ENCODE results near the gene COQ8B.
A peak's percentile ranks its signal among the peaks of the same experiment; 100 is the strongest.

COQ8B gene

DNA sequence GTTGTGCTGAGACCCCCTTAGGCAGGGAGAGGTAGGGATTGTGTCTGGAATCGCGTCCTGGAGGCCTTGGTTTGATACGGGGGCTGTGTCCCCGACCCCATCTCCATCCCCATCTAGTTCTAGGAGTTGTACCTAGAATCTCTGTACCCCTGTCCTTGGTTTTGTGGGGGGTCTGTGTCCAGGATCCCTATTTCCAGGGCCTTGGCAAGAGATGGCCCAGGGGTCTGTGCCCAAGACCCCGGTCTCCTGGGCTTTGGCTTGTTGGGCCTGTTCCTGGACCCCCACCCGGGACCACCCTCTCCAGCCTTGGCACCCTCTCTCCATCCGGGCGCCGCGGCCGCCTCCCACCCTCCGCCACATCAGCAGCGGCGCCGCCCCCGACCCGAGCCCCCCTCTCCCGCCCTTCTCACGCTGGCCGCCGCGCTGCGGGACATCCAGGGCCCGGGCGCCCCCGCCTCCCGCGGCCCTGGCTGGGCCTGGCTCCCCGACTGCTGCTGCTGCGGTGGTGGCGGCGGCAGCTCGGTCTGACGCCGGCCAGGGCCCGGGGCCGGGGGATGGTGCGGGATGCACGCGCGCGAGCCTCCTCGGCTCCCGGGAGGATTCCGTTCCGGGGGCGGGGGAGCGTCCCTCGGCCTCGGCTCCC, 26.5 kb downstream of the COQ8B start, which contains the start of gene NUMBL:
Gene NUMBL (minus strand): TSS at position 602 of the 643 bp plus-strand sequence. CDS start 168 bp downstream, at position 434.
- no peak for DNase-seq

DNA sequence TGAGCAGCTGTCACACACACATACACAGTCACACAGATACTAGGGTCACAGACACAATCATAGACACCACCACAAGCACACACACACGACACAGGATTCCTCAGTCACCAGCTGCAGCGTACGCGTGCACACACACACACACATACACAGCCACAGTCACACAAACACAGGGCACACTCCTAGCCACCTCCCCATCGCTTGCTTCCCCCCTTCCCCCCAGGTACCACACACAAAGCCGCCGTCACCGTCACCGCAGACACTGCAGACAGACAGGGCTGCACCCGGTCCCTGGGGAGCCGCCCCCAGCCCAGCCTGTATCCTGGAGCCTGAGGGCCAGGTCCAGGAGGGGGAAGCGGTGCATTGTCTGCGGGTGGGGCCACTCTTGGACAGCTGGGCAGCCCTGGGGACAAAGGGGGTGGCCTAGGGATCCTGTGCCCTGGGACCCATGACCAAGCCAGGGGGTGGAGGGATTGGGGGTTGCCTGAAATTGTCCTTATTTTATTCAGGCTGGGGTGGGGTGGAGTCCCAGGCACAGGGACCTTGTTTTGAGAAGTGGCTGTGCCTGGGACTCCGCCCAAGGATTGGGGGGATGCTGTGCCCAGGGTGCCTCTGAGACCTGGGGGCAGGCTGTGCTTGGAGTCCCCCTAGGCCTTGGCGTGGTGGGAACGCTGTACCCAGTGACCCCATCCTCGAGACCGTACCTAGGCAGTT, 27.2 kb downstream of the COQ8B start:
- peak; percentile 80 for DNase-seq

DNA sequence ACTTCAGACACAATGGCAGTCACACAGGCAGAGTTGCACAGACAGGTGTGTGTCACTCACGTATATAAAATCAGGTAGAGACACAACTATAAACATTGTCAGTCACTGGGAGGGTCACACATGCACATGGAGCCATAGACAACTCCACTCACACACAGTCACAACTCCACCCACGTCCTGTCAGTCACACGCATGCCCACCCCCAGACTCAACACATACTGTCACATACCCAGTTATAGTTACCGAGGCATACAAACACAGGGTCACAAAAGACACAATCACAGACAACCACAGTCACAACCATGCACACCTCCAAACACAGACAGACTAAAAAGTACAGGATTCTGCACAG, 27.7 kb downstream of the COQ8B start:
- DNase-seq: no peak

DNA sequence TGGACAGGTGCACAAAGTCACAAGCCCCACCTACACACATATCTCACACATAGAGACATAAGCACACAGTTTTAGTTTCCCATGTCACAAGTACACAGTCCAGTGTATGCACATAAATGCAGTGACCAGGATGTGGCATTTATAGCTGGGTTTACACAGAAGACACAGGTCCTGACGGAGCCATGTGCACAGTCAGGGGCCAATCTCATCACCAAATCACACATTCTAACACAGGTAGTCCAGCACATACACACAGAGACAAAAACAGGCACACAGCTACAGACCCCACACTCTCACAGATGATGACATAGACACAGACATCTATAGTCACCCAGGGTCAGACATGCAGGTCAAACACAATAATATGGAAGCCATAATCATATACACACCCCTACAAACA, 28.4 kb downstream of the COQ8B start:
- DNase-seq: no peak

DNA sequence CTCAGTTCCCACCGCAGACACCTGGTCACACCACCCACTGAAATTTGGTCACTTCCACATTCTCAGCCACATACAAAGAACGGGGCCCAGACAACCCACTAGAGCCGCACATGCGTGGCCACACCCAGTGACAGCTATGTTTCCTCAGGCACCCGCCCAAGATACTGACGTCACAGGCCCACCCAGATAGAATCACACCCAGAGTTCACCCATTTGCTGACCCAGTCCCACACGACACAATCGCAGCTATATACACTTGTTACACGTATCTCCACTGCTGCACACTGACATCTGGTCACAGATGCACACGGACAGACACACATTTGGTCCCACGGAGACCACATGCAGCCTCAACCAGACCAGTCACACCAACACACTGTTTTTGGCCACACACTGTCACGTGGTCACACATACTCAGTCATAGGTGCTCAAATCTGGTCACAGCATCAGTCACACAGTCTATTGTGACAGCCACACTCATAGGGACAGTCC, 29.1 kb downstream of the COQ8B start:
- no peak for DNase-seq

DNA sequence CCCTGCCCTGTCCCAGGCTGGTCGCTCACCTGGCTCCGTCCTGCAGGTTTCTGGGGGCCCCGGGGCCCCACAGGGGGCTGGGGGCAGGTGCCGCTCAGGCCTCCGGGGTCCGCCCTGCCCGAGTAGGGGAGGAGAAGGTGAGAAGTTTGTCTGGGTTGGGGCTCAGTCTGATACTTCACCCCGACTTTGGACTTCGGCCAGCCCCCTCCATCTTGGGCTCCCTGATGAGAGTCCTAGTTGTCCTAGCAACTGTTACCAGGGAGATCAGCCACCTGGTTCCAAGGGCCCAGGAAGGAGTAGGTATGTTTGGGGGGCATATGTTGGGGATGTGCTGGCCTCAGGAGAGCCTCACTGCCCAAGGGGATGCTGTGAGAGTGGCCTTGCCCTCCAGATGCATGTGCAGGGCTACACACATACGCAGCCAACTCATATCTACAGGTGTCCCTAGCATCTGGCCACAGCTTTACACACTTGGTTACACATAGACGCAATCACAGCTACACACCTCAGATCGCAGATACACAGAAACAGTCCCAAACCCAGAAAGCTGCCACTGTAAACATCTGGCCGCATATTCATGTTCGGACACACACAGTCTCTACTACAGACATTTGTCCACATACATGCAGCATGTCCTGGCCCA, 29.7 kb downstream of the COQ8B start:
- DNase-seq: peak; percentile 15

DNA sequence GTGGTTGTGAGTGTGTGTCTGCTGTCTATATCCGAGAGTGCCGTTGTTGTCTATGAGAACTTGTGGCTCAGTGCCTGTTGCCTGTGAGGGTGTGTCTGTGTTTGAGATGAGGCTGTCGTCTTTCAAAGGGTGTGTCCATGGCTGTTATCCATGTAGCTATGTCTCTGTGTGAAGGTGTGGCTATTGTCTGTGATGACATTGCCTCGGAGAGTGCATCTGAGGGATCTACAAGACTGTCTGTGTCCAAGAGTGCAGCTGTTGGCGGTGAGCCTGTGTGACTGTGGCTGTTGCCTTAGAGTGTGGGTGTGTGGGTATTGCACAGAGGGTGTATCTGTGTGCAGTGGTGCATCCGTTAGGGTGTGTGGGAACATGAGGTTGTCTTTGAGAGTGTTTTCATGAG, 31.1 kb downstream of the COQ8B start:
- no peak for DNase-seq

DNA sequence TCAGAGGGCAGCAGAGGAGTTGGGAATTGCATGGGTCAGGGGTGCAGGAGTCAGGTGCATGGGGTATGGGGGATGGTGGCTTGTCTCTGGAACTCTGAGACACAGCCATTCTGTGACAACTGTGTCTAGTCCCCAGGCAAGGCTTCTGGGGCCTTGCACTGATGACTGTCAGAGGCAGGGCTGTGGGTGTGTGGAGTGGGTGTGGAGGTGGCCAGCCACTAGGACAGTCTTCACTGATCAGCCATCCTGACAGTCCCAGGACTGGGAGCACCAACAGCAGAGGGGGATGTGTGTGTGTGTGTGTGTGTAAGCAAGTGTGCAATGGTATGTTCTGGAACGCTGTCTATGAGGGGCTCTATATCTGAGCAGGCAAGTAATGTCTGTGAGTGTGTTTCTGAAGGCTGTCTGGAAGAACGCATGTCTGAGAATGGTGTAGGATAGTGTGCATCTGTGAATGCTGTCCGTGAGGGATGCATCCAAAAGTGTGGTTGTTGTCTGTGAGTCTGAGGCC, 31.6 kb downstream of the COQ8B start:
- no peak for DNase-seq

DNA sequence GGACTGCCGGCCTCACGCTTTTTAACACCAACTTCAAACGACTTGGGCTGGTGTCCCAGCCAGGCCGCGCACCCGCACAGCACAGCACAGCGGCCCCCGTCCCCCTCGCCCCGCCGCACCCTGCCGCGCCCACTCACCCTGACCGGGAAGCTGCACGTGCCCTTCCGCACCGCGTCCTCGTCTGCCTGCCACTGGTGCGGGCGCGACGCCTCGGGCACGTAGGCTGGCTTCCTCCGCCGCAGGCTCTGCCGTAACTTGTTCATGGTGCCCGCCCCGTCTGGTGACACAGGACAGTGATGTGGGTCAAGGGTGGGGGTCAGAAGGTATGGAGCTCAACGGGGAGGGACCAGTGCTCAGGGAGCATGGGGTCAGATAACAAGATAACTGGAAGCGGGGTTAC, 32.4 kb downstream of the COQ8B start:
- no peak for DNase-seq

DNA sequence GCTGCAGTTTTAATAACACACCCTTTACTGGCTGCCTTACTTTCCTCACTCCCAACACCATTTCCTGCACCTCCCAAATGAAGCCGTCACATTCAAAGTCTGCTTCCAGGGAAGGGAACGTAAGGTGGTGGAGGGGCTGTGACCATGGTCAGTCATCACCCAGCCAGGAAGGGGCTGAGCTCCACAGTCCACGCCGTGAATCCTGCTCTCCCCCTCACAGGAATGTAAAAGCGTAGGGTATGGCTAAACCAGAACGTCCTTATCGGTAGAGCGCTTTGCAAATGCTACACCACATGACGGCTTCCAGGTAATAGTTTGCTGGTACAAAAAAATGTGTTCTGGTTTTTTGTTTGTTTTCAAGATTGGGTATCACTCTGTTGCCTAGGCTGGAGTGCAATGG, 33.2 kb downstream of the COQ8B start:
- DNase-seq: no peak

DNA sequence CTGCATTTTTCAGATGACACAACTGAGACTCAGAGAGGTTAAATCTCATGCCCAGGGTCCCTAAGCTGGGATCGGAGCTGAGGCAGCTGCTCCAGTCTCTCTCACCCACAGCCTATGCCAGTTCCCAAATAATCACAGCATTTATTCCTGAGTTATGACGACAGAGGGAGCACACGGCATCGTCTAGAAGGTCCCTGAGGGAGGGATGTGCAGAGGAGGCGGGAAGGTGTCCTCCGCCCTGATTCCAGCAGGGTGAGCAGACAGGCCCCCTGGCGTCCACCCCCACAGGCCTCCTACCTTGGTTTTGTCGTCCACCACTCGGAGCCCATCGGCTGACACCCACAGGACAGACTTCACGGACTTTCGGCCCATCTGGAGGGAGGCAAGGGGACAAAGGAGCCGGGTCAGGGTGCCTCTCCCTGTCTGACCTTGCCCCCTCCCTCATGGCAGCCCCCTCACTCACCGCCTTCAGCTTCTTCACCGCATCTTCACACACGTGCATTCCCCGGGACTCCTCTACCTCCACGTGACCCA, 34.2 kb downstream of the COQ8B start:
- no peak for DNase-seq

DNA sequence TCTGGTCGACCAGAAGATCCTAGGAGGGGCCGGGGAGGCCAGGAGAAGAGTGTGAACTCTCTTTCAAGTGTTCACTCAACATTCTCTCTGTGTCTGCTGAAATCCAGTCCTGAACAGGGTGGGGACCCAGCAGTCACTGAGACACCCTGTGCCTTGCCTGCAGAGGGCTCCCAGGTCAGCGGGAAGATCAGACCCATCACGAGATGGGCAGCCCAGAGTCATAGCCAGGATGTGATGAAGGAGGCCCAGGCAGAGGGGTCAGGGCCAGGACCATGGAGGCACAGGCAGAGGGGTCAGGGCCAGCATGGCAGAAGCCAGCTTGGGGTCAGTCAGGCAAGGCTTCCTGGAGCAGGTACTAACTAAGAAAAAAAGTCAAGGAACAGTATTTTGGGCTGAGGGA, 35.6 kb downstream of the COQ8B start:
- no peak for DNase-seq

DNA sequence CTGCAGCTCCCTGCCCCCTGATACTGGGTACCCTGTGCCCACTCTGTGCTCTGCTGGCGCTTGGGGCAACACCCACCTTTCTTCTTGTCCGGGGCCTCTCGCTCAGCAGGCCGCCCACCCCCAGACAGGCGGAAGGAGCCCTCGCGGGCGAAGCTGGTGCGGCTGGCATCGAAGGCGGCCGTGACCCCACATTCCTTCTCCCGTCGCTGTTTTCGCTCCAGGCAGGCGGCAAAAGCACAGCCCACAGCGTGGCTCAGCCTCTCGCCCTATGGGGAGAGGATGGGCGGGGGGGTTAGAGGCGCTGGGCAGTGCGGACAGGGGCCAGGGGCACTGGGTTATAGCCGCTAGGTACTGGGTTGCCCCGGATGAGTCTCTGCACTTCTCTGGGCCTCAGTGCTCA, 39.5 kb downstream of the COQ8B start:
- no peak for DNase-seq

DNA sequence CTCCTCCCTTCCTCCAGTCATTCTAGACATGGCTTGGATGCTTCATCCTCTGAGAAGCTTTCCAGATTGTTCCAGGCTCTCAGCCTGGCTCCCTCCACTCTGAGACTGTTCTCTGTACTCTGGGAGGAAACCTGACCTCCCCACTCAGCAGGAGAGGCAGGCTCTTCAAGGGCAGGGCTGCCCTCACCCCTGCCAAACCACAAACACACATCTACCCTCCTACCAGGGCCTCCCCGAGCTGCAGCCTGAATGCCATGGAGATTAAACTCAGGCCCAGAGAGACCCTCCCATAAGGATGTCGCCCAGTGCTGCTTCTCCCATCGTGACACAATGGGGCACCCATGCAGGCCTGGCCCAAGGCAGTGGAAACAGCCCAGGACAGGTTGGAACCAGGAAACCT, 42.4 kb downstream of the COQ8B start:
- DNase-seq: no peak

DNA sequence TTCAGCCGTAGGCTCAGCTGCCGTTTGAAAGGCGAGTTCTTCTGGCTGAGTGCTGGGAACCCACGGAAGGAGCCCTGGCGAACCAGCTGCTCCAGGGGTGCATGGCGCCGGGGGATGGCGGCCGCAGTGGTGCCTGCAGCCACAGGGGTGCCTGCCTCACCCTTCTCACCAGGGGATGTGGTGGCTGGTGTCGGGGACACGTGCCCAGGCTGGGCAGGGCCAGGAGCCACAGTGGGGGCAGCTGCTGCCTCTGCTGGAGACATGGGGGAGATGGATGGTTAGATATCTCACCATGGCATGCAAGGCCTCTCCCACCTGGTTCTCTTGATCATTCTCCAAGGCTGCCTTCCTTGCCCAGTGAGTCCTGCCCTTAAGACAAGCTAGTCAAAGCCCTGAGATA, 43.3 kb downstream of the COQ8B start:
- no peak for DNase-seq

DNA sequence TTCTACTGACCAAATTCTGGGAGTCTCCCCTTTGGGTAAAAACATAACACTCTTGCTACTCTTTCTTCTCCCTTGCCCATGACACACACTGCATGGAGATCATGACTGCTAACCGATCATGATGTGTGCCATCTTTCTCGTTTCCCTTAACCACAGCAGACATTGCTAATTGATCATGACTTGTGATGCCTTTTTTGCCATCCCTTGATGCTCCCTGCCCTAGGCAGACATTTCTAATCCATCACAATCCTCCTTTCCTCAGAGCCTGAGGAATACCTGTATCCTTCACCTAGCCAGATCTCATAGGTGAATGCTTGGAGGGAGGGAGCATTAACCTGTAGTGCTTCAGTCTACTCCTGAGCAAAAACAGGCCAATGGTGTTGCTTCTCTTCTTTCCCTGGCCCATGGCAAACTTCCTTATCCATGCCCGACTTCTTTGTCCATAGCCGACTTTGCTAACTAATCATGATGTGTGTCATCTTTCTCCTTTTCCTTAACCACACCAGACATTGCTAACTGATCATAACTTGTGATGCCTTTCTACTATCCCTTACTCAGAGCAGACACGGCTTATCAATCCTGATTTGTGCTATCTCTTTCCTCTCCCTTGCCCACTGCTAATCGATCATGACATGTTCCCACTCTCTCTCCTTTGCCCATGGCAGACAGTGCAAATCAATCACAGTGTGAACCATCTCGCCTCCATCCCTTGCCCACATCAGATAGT, 44.0 kb downstream of the COQ8B start:
- DNase-seq: no peak

DNA sequence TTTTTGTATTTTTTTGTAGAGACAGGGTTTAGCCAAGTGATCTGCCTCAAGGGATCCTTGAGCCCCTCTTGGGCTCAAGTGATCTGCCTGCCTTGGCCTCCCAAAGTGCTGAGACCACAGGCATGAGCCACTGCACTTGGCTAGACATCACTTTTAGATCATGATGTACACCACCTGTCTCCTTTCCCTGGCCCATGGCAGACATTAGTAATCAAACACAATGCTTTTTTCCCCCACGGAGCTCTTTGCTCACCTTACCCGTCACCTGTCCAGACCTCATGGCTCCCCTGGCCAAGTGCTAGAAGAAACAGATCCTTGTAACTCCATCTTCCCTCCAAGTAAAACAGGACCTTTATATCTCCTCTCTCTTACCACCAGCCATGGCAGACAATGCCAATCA, 44.6 kb downstream of the COQ8B start:
- no peak for DNase-seq

DNA sequence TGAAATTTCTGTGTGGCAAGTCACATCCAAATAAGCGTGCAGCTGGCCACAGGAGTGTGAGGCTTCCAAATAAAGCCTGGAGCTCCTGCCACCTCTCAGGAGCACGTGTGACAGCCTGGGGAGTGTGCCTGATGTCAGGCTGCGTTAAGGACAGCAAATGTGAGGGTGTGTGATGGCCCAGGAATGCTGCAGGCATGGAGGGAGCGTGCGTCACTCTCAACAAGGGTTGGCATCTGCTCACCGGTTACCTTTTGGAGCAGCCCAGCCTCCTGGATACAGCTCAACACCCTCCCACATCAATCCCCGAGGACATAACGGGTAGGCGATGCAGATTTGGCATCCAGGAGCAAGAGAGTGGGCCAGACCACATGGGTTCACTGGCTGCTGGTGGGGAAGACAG, 45.3 kb downstream of the COQ8B start:
- DNase-seq: no peak

DNA sequence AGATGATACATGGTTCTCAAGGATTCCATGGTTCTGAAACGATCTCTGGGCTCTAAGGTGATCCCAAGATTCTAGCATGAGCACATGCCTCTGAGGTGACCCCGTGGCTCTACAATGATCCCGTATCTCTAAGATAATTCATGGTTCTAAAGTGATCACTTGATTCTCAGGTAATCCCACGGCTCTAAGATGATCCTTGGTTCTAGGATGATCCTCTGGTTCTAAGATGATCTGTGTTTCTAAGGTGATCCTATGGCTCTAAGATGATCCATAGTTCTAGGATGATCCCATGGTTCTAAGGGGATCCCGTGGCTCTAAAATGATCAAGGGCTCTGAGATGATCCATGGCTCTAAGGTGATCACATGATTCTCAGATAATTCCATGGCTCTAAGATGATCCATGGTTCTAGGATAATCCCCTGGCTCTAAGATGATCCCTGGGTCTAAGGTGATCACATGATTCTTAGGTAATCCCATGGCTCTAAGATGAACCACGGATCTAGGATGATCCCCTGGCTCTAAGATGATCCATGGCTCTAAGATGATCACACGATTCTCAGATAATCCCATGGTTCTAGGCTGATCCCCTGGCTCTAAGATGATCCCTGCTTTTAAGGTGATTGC, 47.6 kb downstream of the COQ8B start:
- no peak for DNase-seq

DNA sequence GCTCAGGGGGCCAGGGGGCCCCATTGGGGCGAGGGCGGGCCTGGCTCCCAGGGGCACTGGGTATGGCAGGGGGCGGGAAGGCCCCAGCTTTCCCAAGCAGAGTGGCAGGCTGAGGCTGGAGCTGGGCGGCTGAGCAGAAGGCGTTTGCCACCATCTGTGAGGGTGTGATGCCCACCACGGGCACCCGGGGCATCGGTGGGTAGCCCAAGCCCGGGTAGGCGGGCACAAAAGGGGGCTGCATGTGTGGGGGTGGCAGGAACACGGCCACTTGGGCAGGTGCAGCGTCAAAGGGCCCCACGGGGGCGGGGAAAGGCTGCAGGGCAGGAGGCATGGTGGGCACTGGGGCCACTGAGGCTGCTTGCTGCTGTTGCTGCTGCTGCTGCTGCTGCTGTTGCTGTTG, 49.1 kb downstream of the COQ8B start:
- DNase-seq: no peak

DNA sequence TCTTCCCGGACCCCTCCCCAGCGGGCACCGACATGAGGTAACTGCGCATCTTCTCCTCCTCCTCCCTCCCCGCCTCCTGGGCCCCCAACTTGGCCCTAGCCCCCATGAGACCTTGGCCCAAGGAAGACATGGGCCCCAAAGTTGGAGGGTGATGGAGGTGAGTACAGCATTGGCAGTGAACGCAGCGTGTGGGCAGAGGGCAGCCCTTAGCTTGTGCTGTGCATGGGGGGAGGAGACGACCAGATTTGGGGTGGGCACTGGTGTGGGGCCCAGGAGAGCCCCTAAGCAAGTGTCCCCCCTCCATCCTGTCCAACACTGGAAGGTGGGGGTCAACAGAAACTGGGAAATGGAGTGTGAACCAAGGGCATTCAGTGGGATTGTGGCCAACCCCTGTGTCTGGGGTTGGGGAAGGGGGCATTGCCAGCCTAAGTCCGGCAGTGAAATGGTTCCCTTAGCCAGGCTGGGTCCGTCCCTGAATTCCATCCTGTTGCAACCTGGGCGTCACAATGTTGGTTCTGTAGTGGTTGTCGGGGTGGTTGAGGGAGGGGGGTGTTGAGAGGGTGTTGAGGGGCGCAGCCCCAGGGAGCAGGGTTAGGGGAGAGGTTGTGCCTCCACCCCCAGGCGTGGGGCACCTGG, 49.8 kb downstream of the COQ8B start:
- no peak for DNase-seq
